Transverse colon (tissue), 4 donors: Measurements from ENCODE around the gene CRK. TPM values are rescaled to one million over a fixed set of nuclear protein-coding genes. Genes with fewer than 3 reads are reported as not detected.

Experiments used
- DNase-seq: peaks from one replicate; pipeline ENCODE4 v3.0.0-alpha.2; 2019
- H3K27ac ChIP-seq, 4 donors: fragments of 200-600 bp; sonication (generic); 2 replicates each; pipeline ENCODE4 v1.5.1; 2016 to 2018; ENCODE audit warnings: inconsistent platforms in 4 of 4
- H3K27me3 ChIP-seq: fragments of 200-600 bp; sonication (generic); 2 replicates; pipeline ENCODE4 v1.5.1; 2017; ENCODE audit warnings: inconsistent platforms
- H3K36me3 ChIP-seq, 4 donors: fragments of 200-600 bp; sonication (generic); 2 replicates each; pipeline ENCODE4 v1.5.1; 2017 to 2019; ENCODE audit warnings: inconsistent platforms in 4 of 4
- H3K4me1 ChIP-seq, 4 donors: fragments of 200-600 bp; sonication (generic); 2 replicates each; pipeline ENCODE4 v1.5.1; 2017 to 2020; ENCODE audit warnings: inconsistent platforms in 4 of 4
- H3K4me3 ChIP-seq, 4 donors: fragments of 200-600 bp; sonication (generic); 1 replicate in 1 of 4; 2 replicates in 3 of 4; pipeline versions ENCODE4 v1.5.1 to v1.6.1; 2017 to 2019; ENCODE audit warnings: inconsistent platforms in 4 of 4
- H3K9me3 ChIP-seq, 2 donors: fragments of 200-600 bp; sonication (generic); 2 replicates each; pipeline ENCODE4 v1.5.1; 2017 to 2019; ENCODE audit warnings: inconsistent platforms in 2 of 2
- CTCF ChIP-seq, 5 experiments: fragments of 200-600 bp in 3 of 5; fragments of 450-650 bp in 2 of 5; sonication (generic) in 3 of 5; IDR thresholded peaks; 1 replicate in 2 of 5; 2 replicates in 3 of 5; pipeline ENCODE4 v1.5.1; 2016 to 2017; ENCODE audit warnings: antibody characterized with exemption in 5 of 5, inconsistent platforms in 3 of 5, mild to moderate bottlenecking in 2 of 5, moderate library complexity in 1 of 5
- EP300 ChIP-seq: sonication (generic); formaldehyde crosslinking; IDR thresholded peaks from one replicate; pipeline ENCODE4 v1.6.1; 2017; ENCODE audit warnings: antibody characterized with exemption, low read depth
- POLR2A ChIP-seq: fragments of 450-650 bp; IDR thresholded peaks from one replicate; pipeline ENCODE4 v1.6.1; 2016; ENCODE audit warnings: antibody characterized with exemption, mild to moderate bottlenecking, moderate library complexity
- POLR2AphosphoS5 ChIP-seq, 3 donors: sonication (generic); formaldehyde crosslinking; IDR thresholded peaks; one replicate each; pipeline ENCODE4 v1.6.1; 2016; ENCODE audit warnings: antibody characterized with exemption in 3 of 3
- WGBS, 2 donors: methylation state at CpG; one replicate each; pipeline ENCODE4 v1.1.5; 2018; ENCODE audit warnings: low coverage in 1 of 2; 5-methylcytosine and 5-hydroxymethylcytosine counted together
- in situ Hi-C, 4 donors: fragments of 200-750 bp; cut with MboI; loops; one replicate each; pipeline versions ENCODE4 v1.15.0 to v1.15.1; 2017; ENCODE audit warnings: low sequenced_read_pairs in 3 of 4, low pct_ligation_motif_present in 1 of 4, low pct_unique_long_range_greater_than_20kb in 1 of 4
- intact Hi-C: fragments of 100-400 bp; cut with DNase I; formaldehyde crosslinking; loops from one replicate; pipeline ENCODE4 v1.15.1; 2023; ENCODE audit warnings: low total_unique reads
- total RNA-seq, 4 donors: library from RNA; depleted of rRNA; stranded (reverse); fragments of >200 nt; gene quantifications; one replicate each; pipeline ENCODE4 v1.1.0, GENCODE V29; 2016

The CRK gene
- total RNA-seq, 4 donors from 2014 or later: 33.4 to 95.3 (median 63.4) TPM

- Histone ChIP-seq H3K36me3 (no peaks in the 10 kb centered on the region), H3K27me3 (no peaks in the 10 kb centered on the region), H3K27ac (peak overlapping the region; percentile 53 to 80 (median 73)), H3K9me3 (no peaks in the 10 kb centered on the region), H3K4me1 (peaks cover 67 to 95% (median 85%) of the 10 kb centered on the region in 4 donors), H3K4me3 (no peak overlapping the region)
- in situ Hi-C loops: loop anchor here in 1 of 4 donors (10.0 to 25.0 kb wide), 2 partner anchors 67 to 135 kb away; partner anchors contain the start of gene INPP5K
- no peak for DNase-seq
- TF ChIP-seq EP300: no peak
- TF ChIP-seq POLR2A: no peak
- TF ChIP-seq POLR2AphosphoS5 (IDR thresholded peaks at IDR 0.05): no peak
- TF ChIP-seq CTCF (IDR thresholded peaks at IDR 0.05): no peak
- WGBS, 2 donors: 51% methylated on average over 3 of the region's 3 CpGs; no CpG with 5 or more reads in 1 of the 2 donors
- intact Hi-C loops: no loop called here
Measured at GRCh38 chr17:1377334-1377733, 78.7 kb downstream of the CRK start.

GRCh38 chr17:1376061-1376460 lies 80.0 kb downstream of the CRK start:
- H3K4me3 ChIP-seq: no peak overlapping the region
- no peak for TF ChIP-seq POLR2AphosphoS5 (IDR thresholded peaks at IDR 0.05)
- TF ChIP-seq POLR2A: no peak
- TF ChIP-seq EP300: no peak
- TF ChIP-seq CTCF (IDR thresholded peaks at IDR 0.05): no peak
- no peaks in the 10 kb centered on the region for H3K36me3 ChIP-seq
- peaks cover 68 to 98% (median 87%) of the 10 kb centered on the region in 4 donors for H3K4me1 ChIP-seq
- DNase-seq: no peak
- no peaks in the 10 kb centered on the region for H3K9me3 ChIP-seq
- H3K27me3 ChIP-seq: no peaks in the 10 kb centered on the region
- intact Hi-C loops: no loop called here
- in situ Hi-C loops: loop anchor here in 1 of 4 donors (10.0 to 25.0 kb wide), 2 partner anchors 69 to 136 kb away; partner anchors contain the start of gene INPP5K
- WGBS, 2 donors: 21 to 36% methylated on average over 5 of the region's 5 CpGs
- H3K27ac ChIP-seq: peak overlapping the region; percentile 53 to 80 (median 73)

- Histone ChIP-seq H3K9me3 (no peaks in the 10 kb centered on the region), H3K27me3 (no peaks in the 10 kb centered on the region), H3K4me1 (peaks cover 65 to 98% (median 83%) of the 10 kb centered on the region in 4 donors), H3K4me3 (no peak overlapping the region), H3K27ac (peak overlapping the region; percentile 53 to 80 (median 73)), H3K36me3 (no peaks in the 10 kb centered on the region)
- 28% methylated on average over 2 of the region's 2 CpGs; no CpG with 5 or more reads in 1 of the 2 donors for WGBS, 2 donors
- no peak for TF ChIP-seq CTCF (IDR thresholded peaks at IDR 0.05)
- TF ChIP-seq EP300: no peak
- no peak for TF ChIP-seq POLR2A
- no peak for TF ChIP-seq POLR2AphosphoS5 (IDR thresholded peaks at IDR 0.05)
- no peak for DNase-seq
- in situ Hi-C loops: loop anchor here in 1 of 4 donors (10.0 to 25.0 kb wide), 2 partner anchors 69 to 137 kb away; partner anchors contain the start of gene INPP5K
- intact Hi-C loops: no loop called here
Measured at GRCh38 chr17:1375615-1376014, 80.4 kb downstream of the CRK start.

DNA sequence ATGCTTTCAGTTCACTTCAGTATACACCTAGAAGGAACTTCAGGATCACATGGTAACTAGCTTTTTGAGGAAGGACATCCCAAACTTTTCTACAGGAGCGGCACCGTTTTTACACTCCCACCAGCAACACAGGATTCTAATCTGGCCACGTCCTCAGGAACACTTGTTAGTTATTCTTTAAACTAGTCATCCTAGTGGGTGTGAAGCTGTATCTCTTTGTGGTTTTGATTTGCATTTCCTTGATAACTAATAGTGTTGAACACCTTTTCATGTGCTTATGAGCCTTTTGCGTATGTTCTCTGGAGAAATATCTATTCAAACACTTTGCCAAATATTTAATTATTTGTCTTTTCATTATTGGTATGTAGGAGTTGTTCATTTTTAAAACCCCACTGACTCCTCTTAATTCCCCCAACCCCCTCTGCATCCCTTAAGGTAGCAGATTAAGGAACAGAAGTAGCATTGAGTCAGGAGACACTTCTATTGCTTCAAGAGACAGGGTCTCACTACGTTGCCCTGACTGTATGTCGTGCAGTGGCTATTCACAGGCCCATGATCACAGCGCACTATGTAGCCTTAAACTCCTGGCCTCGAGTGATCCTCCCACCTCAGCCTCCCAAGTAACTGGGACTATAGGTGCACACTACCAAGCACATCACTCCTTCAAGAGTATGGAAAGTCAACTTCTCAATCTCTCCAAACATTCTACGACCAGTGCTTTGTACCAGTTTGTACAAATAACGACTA lies 81.4 kb downstream of the CRK start:
- intact Hi-C loops: no loop called here
- Histone ChIP-seq H3K4me3 (no peak overlapping the region), H3K36me3 (no peaks in the 10 kb centered on the region), H3K9me3 (no peaks in the 10 kb centered on the region), H3K4me1 (peaks cover 56 to 92% (median 73%) of the 10 kb centered on the region in 4 donors), H3K27ac (peak overlapping the region; percentile 12 to 80 (median 73)), H3K27me3 (no peaks in the 10 kb centered on the region)
- TF ChIP-seq POLR2A (no peak), EP300 (no peak), POLR2AphosphoS5 (IDR thresholded peaks at IDR 0.05) (no peak), CTCF (IDR thresholded peaks at IDR 0.05) (no peak)
- WGBS, 2 donors: 56 to 63% methylated on average over 7 to 10 of the region's 10 CpGs
- in situ Hi-C loops: loop anchor here in 1 of 4 donors (10.0 to 25.0 kb wide), 2 partner anchors 70 to 138 kb away; partner anchors contain the start of gene INPP5K
- DNase-seq: no peak
